OCI-LY1 (cell line): ENCODE results near the gene HPRT1.

Source experiments
- H2AFZ ChIP-seq: fragments of 200-600 bp; sonication (generic), shearing (Covaris generic); 2 replicates; pipeline ENCODE4 v1.6.0; 2014; ENCODE audit warnings: antibody characterized with exemption, mild to moderate bottlenecking, low read length
- H3F3A ChIP-seq: fragments of 200-600 bp; sonication (generic), shearing (Covaris generic); 2 replicates; pipeline ENCODE4 v1.6.0; 2014; ENCODE audit warnings: mild to moderate bottlenecking, antibody characterized with exemption, low read length, moderate library complexity; ENCODE audit not compliant: insufficient read depth
- H3K27ac ChIP-seq: fragments of 200-600 bp; sonication (generic); 2 replicates; pipeline ENCODE4 v1.5.1; 2014; ENCODE audit warnings: low read length, mixed run types, mild to moderate bottlenecking, low read depth; ENCODE audit not compliant: poor library complexity, severe bottlenecking
- H3K27me3 ChIP-seq: fragments of 200-600 bp; sonication (generic); 2 replicates; pipeline ENCODE4 v1.6.0; 2014; ENCODE audit warnings: antibody characterized with exemption, mild to moderate bottlenecking, low read length, moderate library complexity; ENCODE audit not compliant: insufficient read depth
- H3K36me3 ChIP-seq: fragments of 200-600 bp; sonication (generic); 2 replicates; pipeline ENCODE4 v1.6.1; 2014; ENCODE audit warnings: mild to moderate bottlenecking, antibody characterized with exemption, low read length, moderate library complexity, mixed read lengths; ENCODE audit not compliant: insufficient read depth
- H3K4me1 ChIP-seq: fragments of 200-600 bp; sonication (generic); 2 replicates; pipeline ENCODE4 v1.5.1; 2014; ENCODE audit warnings: mild to moderate bottlenecking, low read length, moderate library complexity; ENCODE audit not compliant: insufficient read depth, severe bottlenecking
- H3K4me2 ChIP-seq: fragments of 200-600 bp; sonication (generic), shearing (Covaris generic); 2 replicates; pipeline ENCODE4 v1.6.1; 2014; ENCODE audit warnings: low read length
- H3K4me3 ChIP-seq: fragments of 200-600 bp; sonication (generic); 2 replicates; pipeline ENCODE4 v1.5.1; 2014; ENCODE audit warnings: low read length, low read depth, mild to moderate bottlenecking, mixed read lengths; ENCODE audit not compliant: poor library complexity, severe bottlenecking
- H3K79me2 ChIP-seq: fragments of 200-600 bp; shearing (Covaris generic); 2 replicates; pipeline ENCODE4 v1.6.1; 2016; ENCODE audit warnings: mixed run types, low read length, mixed read lengths; ENCODE audit not compliant: insufficient read depth
- H3K9ac ChIP-seq: fragments of 200-600 bp; sonication (generic), shearing (Covaris generic); 2 replicates; pipeline ENCODE4 v1.6.1; 2014; ENCODE audit warnings: mild to moderate bottlenecking, low read length, mixed read lengths
- H3K9me2 ChIP-seq: fragments of 200-600 bp; sonication (generic), shearing (Covaris generic); 2 replicates; pipeline ENCODE4 v1.6.1; 2014; ENCODE audit warnings: low read depth, mild to moderate bottlenecking, low read length, mixed read lengths
- H3K9me3 ChIP-seq: fragments of 200-600 bp; shearing (Covaris generic); 2 replicates; pipeline ENCODE4 v1.6.1; 2014; ENCODE audit warnings: low read length, mixed read lengths
- H4K20me1 ChIP-seq: fragments of 200-600 bp; sonication (generic), shearing (Covaris generic); 2 replicates; pipeline ENCODE4 v1.6.0; 2016; ENCODE audit warnings: mild to moderate bottlenecking, low read length; ENCODE audit not compliant: insufficient read depth
- EZH2 ChIP-seq: fragments of 200-600 bp; sonication (generic), shearing (Covaris generic); IDR thresholded peaks from 2 replicates; pipeline ENCODE4 v1.8.0; 2017; ENCODE audit warnings: borderline replicate concordance, mixed run types, mild to moderate bottlenecking, antibody characterized with exemption, low read length, moderate library complexity, mixed read lengths
- TF ChIP-seq, protein P1 (sequence below): fragments of 200-600 bp; sonication (generic), shearing (Covaris generic); IDR thresholded peaks from 2 replicates; pipeline ENCODE4 v1.5.1; 2017; ENCODE audit warnings: mild to moderate bottlenecking, antibody characterized with exemption, low read length, moderate library complexity, mixed read lengths

HPRT1 gene, protein sequence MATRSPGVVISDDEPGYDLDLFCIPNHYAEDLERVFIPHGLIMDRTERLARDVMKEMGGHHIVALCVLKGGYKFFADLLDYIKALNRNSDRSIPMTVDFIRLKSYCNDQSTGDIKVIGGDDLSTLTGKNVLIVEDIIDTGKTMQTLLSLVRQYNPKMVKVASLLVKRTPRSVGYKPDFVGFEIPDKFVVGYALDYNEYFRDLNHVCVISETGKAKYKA

DNA sequence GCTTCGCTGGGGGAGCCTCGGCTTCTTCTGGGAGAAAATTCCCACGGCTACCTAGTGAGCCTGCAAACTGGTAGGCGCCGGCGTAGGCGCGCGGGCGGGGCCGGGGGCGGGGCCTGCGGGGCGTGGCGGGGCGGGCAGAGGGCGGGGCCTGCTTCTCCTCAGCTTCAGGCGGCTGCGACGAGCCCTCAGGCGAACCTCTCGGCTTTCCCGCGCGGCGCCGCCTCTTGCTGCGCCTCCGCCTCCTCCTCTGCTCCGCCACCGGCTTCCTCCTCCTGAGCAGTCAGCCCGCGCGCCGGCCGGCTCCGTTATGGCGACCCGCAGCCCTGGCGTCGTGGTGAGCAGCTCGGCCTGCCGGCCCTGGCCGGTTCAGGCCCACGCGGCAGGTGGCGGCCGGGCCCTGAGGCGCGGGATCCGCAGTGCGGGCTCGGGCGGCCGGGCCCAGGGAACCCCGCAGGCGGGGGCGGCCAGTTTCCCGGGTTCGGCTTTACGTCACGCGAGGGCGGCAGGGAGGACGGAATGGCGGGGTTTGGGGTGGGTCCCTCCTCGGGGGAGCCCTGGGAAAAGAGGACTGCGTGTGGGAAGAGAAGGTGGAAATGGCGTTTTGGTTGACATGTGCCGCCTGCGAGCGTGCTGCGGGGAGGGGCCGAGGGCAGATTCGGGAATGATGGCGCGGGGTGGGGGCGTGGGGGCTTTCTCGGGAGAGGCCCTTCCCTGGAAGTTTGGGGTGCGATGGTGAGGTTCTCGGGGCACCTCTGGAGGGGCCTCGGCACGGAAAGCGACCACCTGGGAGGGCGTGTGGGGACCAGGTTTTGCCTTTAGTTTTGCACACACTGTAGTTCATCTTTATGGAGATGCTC is at the start of gene HPRT1:
HPRT1 (plus strand) TSS at position 161 of the 857 bp plus-strand sequence; CDS start at position 308, 147 bp downstream.
- Histone ChIP-seq H3K4me3 (peak within 1 kb of the TSS; percentile 94), H2AFZ (0 out of 2 replicates have a peak within 1 kb of the TSS, but pooled peaks have one; percentile 69), H3K79me2 (peaks cover 42% of the 10 kb centered on the region), H3K27me3 (no peaks in the 10 kb centered on the region), H3K9me3 (no peaks in the 10 kb centered on the region), H3K36me3 (no peaks in the 10 kb centered on the region; the same call in 1 of the 2 replicates), H3K4me2 (peak within 1 kb of the TSS; percentile 94), H4K20me1 (no peaks in the 10 kb centered on the region), H3K27ac (peak within 1 kb of the TSS; percentile 50), H3K9me2 (no peaks in the 10 kb centered on the region), H3K4me1 (peaks cover 30% of the 10 kb centered on the region), H3F3A (no peaks in the 10 kb centered on the region), H3K9ac (peak within 1 kb of the TSS; percentile 95)
- TF ChIP-seq, protein P1, sequence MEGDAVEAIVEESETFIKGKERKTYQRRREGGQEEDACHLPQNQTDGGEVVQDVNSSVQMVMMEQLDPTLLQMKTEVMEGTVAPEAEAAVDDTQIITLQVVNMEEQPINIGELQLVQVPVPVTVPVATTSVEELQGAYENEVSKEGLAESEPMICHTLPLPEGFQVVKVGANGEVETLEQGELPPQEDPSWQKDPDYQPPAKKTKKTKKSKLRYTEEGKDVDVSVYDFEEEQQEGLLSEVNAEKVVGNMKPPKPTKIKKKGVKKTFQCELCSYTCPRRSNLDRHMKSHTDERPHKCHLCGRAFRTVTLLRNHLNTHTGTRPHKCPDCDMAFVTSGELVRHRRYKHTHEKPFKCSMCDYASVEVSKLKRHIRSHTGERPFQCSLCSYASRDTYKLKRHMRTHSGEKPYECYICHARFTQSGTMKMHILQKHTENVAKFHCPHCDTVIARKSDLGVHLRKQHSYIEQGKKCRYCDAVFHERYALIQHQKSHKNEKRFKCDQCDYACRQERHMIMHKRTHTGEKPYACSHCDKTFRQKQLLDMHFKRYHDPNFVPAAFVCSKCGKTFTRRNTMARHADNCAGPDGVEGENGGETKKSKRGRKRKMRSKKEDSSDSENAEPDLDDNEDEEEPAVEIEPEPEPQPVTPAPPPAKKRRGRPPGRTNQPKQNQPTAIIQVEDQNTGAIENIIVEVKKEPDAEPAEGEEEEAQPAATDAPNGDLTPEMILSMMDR = no peak
- TF ChIP-seq EZH2 = no peak

DNA sequence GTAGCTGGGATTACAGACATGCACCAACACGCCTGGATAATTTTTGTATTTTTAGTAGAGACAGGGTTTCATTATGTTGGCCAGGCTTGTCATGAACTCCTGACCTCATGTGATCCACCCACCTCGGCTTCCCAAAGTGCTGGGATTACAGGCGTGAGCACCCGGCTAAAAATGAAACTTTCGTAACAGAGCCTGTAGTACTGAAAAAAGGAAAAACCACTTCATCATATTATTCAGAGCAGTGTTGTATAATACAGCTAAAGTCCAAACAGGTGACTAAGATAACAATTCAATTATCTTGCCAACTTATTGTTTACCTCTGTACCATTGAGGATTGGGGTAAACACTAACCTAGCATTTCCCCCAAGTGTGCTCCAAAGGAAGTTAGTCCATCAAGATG is 43.9 kb upstream of the HPRT1 start:
- Histone ChIP-seq H3K4me2 (no peak overlapping the region), H3K27me3 (no peaks in the 10 kb centered on the region), H3K4me3 (no peak overlapping the region), H3K27ac (no peak overlapping the region), H3F3A (no peaks in the 10 kb centered on the region), H3K9me2 (no peaks in the 10 kb centered on the region), H3K4me1 (no peaks in the 10 kb centered on the region), H3K9ac (no peak overlapping the region), H3K79me2 (no peaks in the 10 kb centered on the region), H2AFZ (no peak overlapping the region), H4K20me1 (no peaks in the 10 kb centered on the region), H3K9me3 (no peaks in the 10 kb centered on the region), H3K36me3 (peaks cover 48% of the 10 kb centered on the region)
- TF ChIP-seq, protein P1 = no peak
- no peak for TF ChIP-seq EZH2

DNA sequence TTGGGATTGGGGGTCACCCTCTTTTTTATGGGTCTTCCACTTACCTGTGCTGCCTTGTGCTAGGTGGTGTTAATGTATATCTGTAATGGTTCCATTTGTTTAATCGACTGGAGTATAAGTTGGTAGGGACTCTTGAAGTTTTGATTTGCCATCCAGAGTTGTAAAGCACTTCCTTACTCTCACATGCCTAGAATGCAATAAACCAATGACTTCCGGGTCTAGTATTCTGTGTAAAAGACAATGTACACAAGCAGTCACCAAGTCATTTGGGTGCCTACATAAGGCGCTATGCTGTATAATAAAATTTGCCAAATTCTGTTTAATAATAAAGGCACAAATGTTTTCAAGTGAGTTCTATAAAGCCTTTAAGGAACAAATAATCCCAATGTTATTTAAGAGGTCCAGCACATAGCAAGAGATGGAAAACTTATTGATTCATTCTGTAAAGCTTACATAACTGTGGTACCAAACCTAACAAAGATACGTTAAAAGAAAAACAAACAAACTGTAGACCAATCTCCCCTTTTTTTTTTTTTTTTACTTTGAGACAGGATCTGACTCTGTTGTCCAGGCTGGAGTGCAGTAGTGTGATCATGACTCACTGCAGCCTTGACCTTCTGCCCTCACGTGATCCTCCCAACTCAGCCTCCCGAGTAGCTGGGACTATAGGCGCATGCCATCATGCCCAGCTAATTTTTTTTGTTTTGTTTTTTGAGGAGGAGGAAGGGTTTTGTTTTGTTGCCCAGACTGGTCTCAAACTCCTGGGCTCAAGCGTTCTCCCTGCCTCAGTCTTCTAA is 41.5 kb upstream of the HPRT1 start:
- H3K79me2 ChIP-seq = no peaks in the 10 kb centered on the region
- peaks cover 50% of the 10 kb centered on the region for H3K36me3 ChIP-seq
- TF ChIP-seq EZH2 = no peak
- TF ChIP-seq, protein P1 = no peak
- H3K4me2 ChIP-seq = no peak overlapping the region
- H3K9me3 ChIP-seq = no peaks in the 10 kb centered on the region
- no peak overlapping the region for H3K9ac ChIP-seq
- H4K20me1 ChIP-seq = no peaks in the 10 kb centered on the region
- no peak overlapping the region for H2AFZ ChIP-seq
- H3K4me1 ChIP-seq = no peaks in the 10 kb centered on the region
- H3K27ac ChIP-seq = no peak overlapping the region
- H3K4me3 ChIP-seq = no peak overlapping the region
- H3K27me3 ChIP-seq = no peaks in the 10 kb centered on the region
- H3K9me2 ChIP-seq = no peaks in the 10 kb centered on the region
- H3F3A ChIP-seq = no peaks in the 10 kb centered on the region
